Measurements from ENCODE around the gene PROCR. TPM values are rescaled to one million over a fixed set of nuclear protein-coding genes. Genes with fewer than 3 reads are reported as not detected.
A peak's percentile ranks its signal among the peaks of the same experiment; 100 is the strongest.

The PROCR gene
- total and polyA plus RNA-seq, 9 of the 15 experiments (the other 6 are each of a cell fraction or from before 2014, with no cell fraction given): 1.6 to 7.1 (median 4.0) TPM

GRCh38 chr20:35207950-35208611, 36.2 kb downstream of the PROCR start (continued):
- peak; percentile 97 for TF ChIP-seq ARID2 (IDR thresholded peaks at IDR 0.05)
- no peak for TF ChIP-seq MTA3 (IDR thresholded peaks at IDR 0.05; ENCODE audit: borderline replicate concordance)
- no peak for TF ChIP-seq HES1 (IDR thresholded peaks at IDR 0.05; ENCODE audit: low read depth)
- TF ChIP-seq NFXL1 (CRISPR knock-in tag; IDR thresholded peaks at IDR 0.05): no peak
- no peak for TF ChIP-seq ZNF197 (CRISPR knock-in tag; IDR thresholded peaks at IDR 0.05; ENCODE audit: low read depth)
- TF ChIP-seq E2F1 (CRISPR knock-in tag; IDR thresholded peaks at IDR 0.05): no peak
- TF ChIP-seq ZNF174 (CRISPR knock-in tag; IDR thresholded peaks at IDR 0.05): no peak
- no peak for TF ChIP-seq EWSR1 (IDR thresholded peaks at IDR 0.05; ENCODE audit: borderline replicate concordance, low read depth, partially characterized antibody)
- no peak for TF ChIP-seq ZNF232 (CRISPR knock-in tag; IDR thresholded peaks at IDR 0.05)
- no peak for TF ChIP-seq HINFP (tag; conservative IDR thresholded peaks at IDR 0.05; ENCODE audit: low read depth)
- peak; percentile 99 for TF ChIP-seq DEAF1 (CRISPR knock-in tag; IDR thresholded peaks at IDR 0.05)
- TF ChIP-seq SFPQ (IDR thresholded peaks at IDR 0.05; ENCODE audit: low read depth, low read length): no peak
- no peak for TF ChIP-seq ATF2 (CRISPR knock-in tag; IDR thresholded peaks at IDR 0.05)
- no peak for TF ChIP-seq RBM15 (IDR thresholded peaks at IDR 0.05; ENCODE audit: insufficient read depth, low read length)
- no peak for TF ChIP-seq BCL6 (CRISPR knock-in tag; IDR thresholded peaks at IDR 0.05)
- no peak for TF ChIP-seq COPS2 (conservative IDR thresholded peaks at IDR 0.05)
- TF ChIP-seq HNRNPLL (IDR thresholded peaks at IDR 0.05; ENCODE audit: low read depth, low read length, poor library complexity, severe bottlenecking): no peak
